IPS-20b (cell line): Measurements from ENCODE around the gene OR2A14.
"Not testable (repeated sequence)": the region's sequence is repeated elsewhere in the genome, so short reads cannot be mapped to it uniquely, and the experiment has no call there.

Experiments
- H3K27ac ChIP-seq: one replicate; pipeline ENCODE4 v1.5.1; 2013; ENCODE audit warnings: low read length
- H3K27me3 ChIP-seq: 2 replicates; pipeline ENCODE4 v1.6.1; 2013; ENCODE audit warnings: mild to moderate bottlenecking, low read length, inconsistent platforms; ENCODE audit not compliant: insufficient read depth
- H3K36me3 ChIP-seq: 2 replicates; pipeline ENCODE4 v1.6.1; 2013; ENCODE audit warnings: low read depth, mild to moderate bottlenecking, inconsistent platforms, low read length, moderate library complexity; ENCODE audit not compliant: insufficient read depth
- H3K4me1 ChIP-seq: 2 replicates; pipeline ENCODE4 v1.6.1; 2013; ENCODE audit warnings: mild to moderate bottlenecking, control low read depth, inconsistent platforms, low read length, moderate library complexity; ENCODE audit not compliant: insufficient read depth
- H3K4me3 ChIP-seq: 2 replicates; pipeline ENCODE4 v1.5.1; 2013; ENCODE audit warnings: mild to moderate bottlenecking, low read length, inconsistent platforms
- H3K9ac ChIP-seq: 2 replicates; pipeline ENCODE4 v1.6.1; 2013; ENCODE audit warnings: low read depth, mild to moderate bottlenecking, inconsistent platforms, low read length, moderate library complexity
- H3K9me3 ChIP-seq: 2 replicates; pipeline ENCODE4 v1.6.1; 2013; ENCODE audit warnings: mild to moderate bottlenecking, low read depth, low read length, inconsistent platforms; ENCODE audit not compliant: insufficient read depth

Gene OR2A14

DNA sequence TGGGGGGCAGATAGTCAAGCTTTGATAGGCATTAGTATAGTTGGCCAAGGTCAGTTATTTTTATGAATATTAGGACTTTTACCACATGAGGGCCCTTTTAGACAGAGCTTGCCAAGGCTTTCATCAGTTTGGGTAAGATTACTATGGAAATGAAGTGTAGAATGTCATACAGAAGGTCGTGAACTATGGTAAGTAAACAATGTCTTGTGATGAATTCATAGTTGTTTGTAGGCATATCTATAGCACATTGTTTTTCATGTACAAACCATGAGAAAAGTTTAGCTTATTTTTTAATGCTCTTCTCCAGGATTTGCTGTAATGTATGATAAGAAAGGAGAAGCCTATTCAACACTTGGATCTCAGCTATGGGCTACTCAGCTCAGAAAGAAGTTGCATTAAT is 9.3 kb upstream of the OR2A14 start:
- no peaks in the 10 kb centered on the region for H3K9me3 ChIP-seq
- H3K36me3 ChIP-seq: no peaks in the 10 kb centered on the region
- H3K4me1 ChIP-seq: no peaks in the 10 kb centered on the region
- no peak overlapping the region for H3K4me3 ChIP-seq
- H3K27ac ChIP-seq: no peak overlapping the region
- H3K27me3 ChIP-seq: no peaks in the 10 kb centered on the region
- H3K9ac ChIP-seq: no peak overlapping the region

- Histone ChIP-seq H3K27ac (no peak overlapping the region), H3K36me3 (no peaks in the 10 kb centered on the region), H3K27me3 (no peaks in the 10 kb centered on the region), H3K9me3 (no peaks in the 10 kb centered on the region), H3K9ac (no peak overlapping the region), H3K4me1 (no peaks in the 10 kb centered on the region), H3K4me3 (no peak overlapping the region)
Measured at GRCh38 chr7:144118341-144118740, 4.6 kb upstream of the OR2A14 start.

- Histone ChIP-seq H3K27ac (no peak overlapping the region), H3K9ac (no peak overlapping the region), H3K4me3 (no peak overlapping the region), H3K4me1 (no peaks in the 10 kb centered on the region), H3K9me3 (no peaks in the 10 kb centered on the region), H3K27me3 (no peaks in the 10 kb centered on the region), H3K36me3 (no peaks in the 10 kb centered on the region)
Measured at GRCh38 chr7:144127714-144128334, 4.8 kb downstream of the OR2A14 start.

DNA sequence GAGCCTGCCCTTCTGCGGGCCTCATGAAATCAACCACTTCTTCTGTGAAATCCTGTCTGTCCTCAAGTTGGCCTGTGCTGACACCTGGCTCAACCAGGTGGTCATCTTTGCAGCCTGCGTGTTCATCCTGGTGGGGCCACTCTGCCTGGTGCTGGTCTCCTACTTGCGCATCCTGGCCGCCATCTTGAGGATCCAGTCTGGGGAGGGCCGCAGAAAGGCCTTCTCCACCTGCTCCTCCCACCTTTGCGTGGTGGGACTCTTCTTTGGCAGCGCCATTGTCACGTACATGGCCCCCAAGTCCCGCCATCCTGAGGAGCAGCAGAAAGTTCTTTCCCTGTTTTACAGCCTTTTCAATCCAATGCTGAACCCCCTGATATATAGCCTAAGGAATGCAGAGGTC is 6.6 kb downstream of the OR2A14 start:
- H3K36me3 ChIP-seq, H3K9ac ChIP-seq, H3K27ac ChIP-seq, H3K27me3 ChIP-seq, H3K9me3 ChIP-seq, H3K4me3 ChIP-seq, H3K4me1 ChIP-seq: not testable (repeated sequence)

DNA sequence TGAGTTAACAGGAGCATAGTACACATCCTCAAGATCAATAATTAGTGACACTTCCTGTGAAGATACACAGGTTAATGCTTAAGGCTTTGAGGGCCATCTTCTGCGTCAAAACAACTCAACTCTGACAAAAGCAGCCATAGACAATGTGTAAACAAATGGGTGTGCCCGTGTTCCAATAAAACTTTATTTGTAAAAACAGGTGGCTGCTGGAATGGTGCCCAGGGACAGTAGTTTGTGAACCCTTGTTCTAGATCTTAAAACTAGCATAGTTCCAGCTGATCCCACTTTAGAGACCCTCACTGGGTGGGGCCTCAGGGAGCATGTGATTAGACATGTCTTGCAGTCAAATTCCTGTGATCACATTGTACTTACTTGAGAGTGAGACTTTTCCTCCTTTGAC is 7.8 kb downstream of the OR2A14 start:
- no peak overlapping the region for H3K27ac ChIP-seq
- H3K9ac ChIP-seq: no peak overlapping the region
- no peaks in the 10 kb centered on the region for H3K4me1 ChIP-seq
- H3K27me3 ChIP-seq: no peaks in the 10 kb centered on the region
- H3K36me3 ChIP-seq: no peaks in the 10 kb centered on the region
- no peaks in the 10 kb centered on the region for H3K9me3 ChIP-seq
- no peak overlapping the region for H3K4me3 ChIP-seq

GRCh38 chr7:144132262-144132661 is 9.3 kb downstream of the OR2A14 start:
- H3K4me3 ChIP-seq: no peak overlapping the region
- no peak overlapping the region for H3K9ac ChIP-seq
- no peaks in the 10 kb centered on the region for H3K27me3 ChIP-seq
- H3K36me3 ChIP-seq: no peaks in the 10 kb centered on the region
- no peaks in the 10 kb centered on the region for H3K9me3 ChIP-seq
- H3K27ac ChIP-seq: no peak overlapping the region
- no peaks in the 10 kb centered on the region for H3K4me1 ChIP-seq

DNA sequence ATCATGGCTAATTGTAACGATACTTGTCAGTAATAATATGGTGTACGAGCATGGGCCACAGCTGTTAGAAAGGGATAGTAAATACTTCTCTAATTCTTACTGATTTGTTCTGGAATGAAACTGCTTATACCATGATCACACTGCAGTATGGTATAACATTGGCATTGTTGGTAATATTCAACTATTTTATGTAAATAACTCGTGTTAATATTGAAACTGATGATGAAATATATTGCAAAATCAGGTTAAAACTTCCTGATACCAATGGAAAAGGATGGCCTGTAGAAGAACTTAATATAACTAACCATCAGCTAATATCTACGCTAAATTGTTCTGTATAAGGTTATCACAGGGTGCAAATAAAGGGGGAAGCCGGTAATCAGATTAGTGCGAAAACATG is 10.3 kb downstream of the OR2A14 start:
- Histone ChIP-seq H3K4me3 (no peak overlapping the region), H3K4me1 (no peaks in the 10 kb centered on the region), H3K9me3 (no peaks in the 10 kb centered on the region), H3K36me3 (no peaks in the 10 kb centered on the region), H3K27ac (no peak overlapping the region), H3K9ac (no peak overlapping the region), H3K27me3 (no peaks in the 10 kb centered on the region)

DNA sequence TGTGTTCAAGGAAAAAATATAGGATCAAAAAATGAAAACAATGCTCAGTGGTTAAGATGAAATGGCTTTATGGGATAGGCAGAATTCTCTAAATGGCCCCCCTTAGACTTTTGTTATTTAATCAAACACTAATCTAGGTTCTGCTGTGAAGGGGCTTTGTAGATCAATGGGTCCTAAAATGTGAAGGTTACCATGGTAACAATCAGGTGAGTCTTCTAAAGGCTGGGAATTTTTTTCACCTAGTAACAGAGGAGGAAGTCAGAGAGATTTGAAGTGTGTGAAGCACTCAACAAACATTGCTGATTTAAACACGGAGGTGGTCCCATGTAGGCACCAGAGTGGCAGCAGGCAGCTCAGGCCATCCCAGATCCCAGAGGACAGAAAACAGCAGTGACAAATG is 11.1 kb downstream of the OR2A14 start:
- Histone ChIP-seq H3K4me3 (no peak overlapping the region), H3K9me3 (no peaks in the 10 kb centered on the region), H3K9ac (no peak overlapping the region), H3K27ac (no peak overlapping the region), H3K36me3 (no peaks in the 10 kb centered on the region), H3K27me3 (no peaks in the 10 kb centered on the region), H3K4me1 (no peaks in the 10 kb centered on the region)

DNA sequence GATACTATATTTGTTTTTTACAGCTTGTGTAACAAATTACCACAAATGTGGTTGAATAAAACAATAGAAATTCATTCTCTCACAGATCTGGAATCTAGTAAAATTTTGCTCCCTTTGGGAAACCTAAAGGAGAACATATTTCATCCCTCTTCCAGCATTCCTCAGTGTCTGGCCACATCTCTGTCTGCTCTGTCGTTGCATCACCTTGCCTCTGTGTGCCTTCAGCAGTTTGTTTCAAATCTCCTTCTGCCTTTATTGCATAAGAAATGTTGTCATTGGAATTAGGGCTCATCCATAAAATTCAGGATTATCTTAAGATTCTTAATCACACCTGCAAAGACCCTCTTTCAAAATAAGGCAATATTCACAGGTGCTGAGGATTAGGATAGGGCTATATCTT is 14.5 kb downstream of the OR2A14 start:
- Histone ChIP-seq H3K36me3 (no peaks in the 10 kb centered on the region), H3K9ac (no peak overlapping the region), H3K4me1 (no peaks in the 10 kb centered on the region), H3K27me3 (no peaks in the 10 kb centered on the region), H3K27ac (no peak overlapping the region), H3K9me3 (no peaks in the 10 kb centered on the region), H3K4me3 (no peak overlapping the region)

DNA sequence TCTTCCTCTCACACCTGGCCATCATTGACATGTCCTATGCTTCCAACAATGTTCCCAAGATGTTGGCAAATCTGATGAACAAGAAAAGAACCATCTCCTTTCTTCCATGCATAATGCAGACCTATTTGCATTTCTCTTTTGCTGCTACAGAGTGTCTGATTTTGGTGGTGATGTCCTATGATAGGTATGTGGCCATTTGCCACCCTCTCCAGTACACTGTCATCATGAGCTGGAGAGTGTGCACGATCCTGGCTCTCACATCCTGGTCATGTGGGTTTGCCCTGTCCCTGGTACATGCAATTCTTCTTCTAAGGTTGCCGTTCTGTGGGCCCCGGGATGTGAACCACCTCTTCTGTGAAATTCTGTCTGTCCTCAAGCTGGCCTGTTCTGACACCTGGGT is 19.2 kb downstream of the OR2A14 start:
- no peak overlapping the region for H3K4me3 ChIP-seq
- H3K9ac ChIP-seq: no peak overlapping the region
- no peak overlapping the region for H3K27ac ChIP-seq

GRCh38 chr7:144144426-144144825 is 21.4 kb downstream of the OR2A14 start:
- H3K27ac ChIP-seq: no peak overlapping the region
- no peaks in the 10 kb centered on the region for H3K4me1 ChIP-seq
- no peak overlapping the region for H3K9ac ChIP-seq
- no peaks in the 10 kb centered on the region for H3K27me3 ChIP-seq
- no peak overlapping the region for H3K4me3 ChIP-seq
- H3K9me3 ChIP-seq: peaks cover 19% of the 10 kb centered on the region
- H3K36me3 ChIP-seq: no peaks in the 10 kb centered on the region

More for the DNA sequence above, 19.2 kb downstream of the OR2A14 start:
- H3K36me3 ChIP-seq: no peaks in the 10 kb centered on the region
- H3K4me1 ChIP-seq: no peaks in the 10 kb centered on the region
- no peaks in the 10 kb centered on the region for H3K27me3 ChIP-seq
- peaks cover 5% of the 10 kb centered on the region for H3K9me3 ChIP-seq

DNA sequence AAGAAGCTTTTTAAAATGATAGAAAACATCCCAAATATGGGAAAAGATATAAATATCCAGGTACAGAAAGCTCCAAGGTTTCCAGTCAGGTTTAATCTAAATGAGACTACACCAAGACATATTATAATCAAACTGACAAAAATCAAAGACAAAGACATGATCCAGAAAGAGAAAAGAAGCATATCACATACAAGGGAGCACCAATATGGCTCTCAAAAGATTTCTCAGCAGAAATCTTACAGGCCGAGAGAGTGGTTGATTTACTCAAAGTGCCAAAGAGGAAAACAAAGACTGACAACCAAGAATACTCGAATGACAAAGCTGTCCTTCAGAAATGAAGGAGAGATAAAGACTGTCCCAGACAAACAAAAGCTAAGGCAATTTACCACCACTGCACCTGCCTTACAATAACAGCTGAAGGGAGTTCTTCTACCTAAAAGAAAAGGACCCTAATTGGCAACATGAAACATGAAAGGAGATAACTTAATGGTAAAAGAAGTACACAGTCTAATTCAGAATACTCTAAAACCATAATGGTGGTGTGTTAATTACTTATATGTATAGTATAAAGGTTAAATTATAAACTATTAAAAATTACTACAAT is 25.4 kb downstream of the OR2A14 start:
- Histone ChIP-seq H3K27ac (no peak overlapping the region), H3K27me3 (no peaks in the 10 kb centered on the region), H3K9me3 (peaks cover 23% of the 10 kb centered on the region), H3K9ac (no peak overlapping the region), H3K36me3 (no peaks in the 10 kb centered on the region), H3K4me1 (no peaks in the 10 kb centered on the region), H3K4me3 (no peak overlapping the region)
